Panc1 (cell line): ENCODE data around the gene BAG1. TPM values are rescaled to one million over a fixed set of nuclear protein-coding genes. Genes with fewer than 3 reads are reported as not detected.

Source experiments
- ATAC-seq: fragments of 200-7000 bp; cut with Tn5 transposase; 2 replicates; pipeline ENCODE4 v1.9.1; 2020; ENCODE audit warnings: mild to moderate bottlenecking, moderate library complexity
- BruUV-seq: library from RNA; stranded (reverse); fragments of 400-500 nt; replicated peaks from 2 replicates; lab custom pipeline; 2021; lab: Mats Ljungman, UMichigan
- CTCF ChIA-PET: fragments of 300-600 bp; sonication (Branson Sonifier 250); formaldehyde crosslinking; loops from one replicate; lab custom pipeline; 2022; ENCODE audit warnings: antibody characterized with exemption; lab: Charles Lee
- POLR2A ChIA-PET: fragments of 300-600 bp; sonication (Branson Sonifier 250); formaldehyde crosslinking; loops from one replicate; lab custom pipeline; 2022; ENCODE audit warnings: antibody characterized with exemption; lab: Charles Lee
- DNase-seq: peaks from one replicate; pipeline ENCODE4 v3.0.0-alpha.2; 2010; ENCODE audit warnings: low read depth, low spot score
- H3K27ac ChIP-seq: 2 replicates; pipeline ENCODE4 v1.5.1; 2011; ENCODE audit warnings: mild to moderate bottlenecking, low read length, inconsistent platforms
- H3K27me3 ChIP-seq: fragments of 200-500 bp; sonication (Bioruptor generic); 2 replicates; pipeline ENCODE4 v1.6.0; 2014; ENCODE audit warnings: low read length, inconsistent platforms; ENCODE audit not compliant: control insufficient read depth, insufficient read depth
- H3K36me3 ChIP-seq: fragments of 200-500 bp; sonication (Bioruptor generic); 2 replicates; pipeline ENCODE4 v1.5.1; 2014; ENCODE audit warnings: inconsistent platforms, mild to moderate bottlenecking, low read length, moderate library complexity; ENCODE audit not compliant: control insufficient read depth, insufficient read depth
- H3K4me1 ChIP-seq: 2 replicates; pipeline ENCODE4 v1.5.1; 2011; ENCODE audit warnings: inconsistent platforms, mild to moderate bottlenecking, low read length, moderate library complexity; ENCODE audit not compliant: control insufficient read depth, insufficient read depth
- H3K4me3 ChIP-seq, 2 experiments: 2 replicates each; pipeline ENCODE4 v1.5.1; 2011 to 2012; ENCODE audit warnings: low read depth in 2 of 2, low read length in 2 of 2, mild to moderate bottlenecking in 2 of 2, inconsistent platforms in 1 of 2, moderate library complexity in 1 of 2
- H3K9me3 ChIP-seq: fragments of 200-500 bp; sonication (Bioruptor generic); 2 replicates; pipeline ENCODE4 v1.5.1; 2014; ENCODE audit warnings: low read depth, mild to moderate bottlenecking, inconsistent platforms, low read length, moderate library complexity; ENCODE audit not compliant: control insufficient read depth, insufficient read depth
- POLR2AphosphoS5 ChIP-seq: IDR thresholded peaks from 2 replicates; pipeline ENCODE4 v1.6.1; 2012; ENCODE audit warnings: mild to moderate bottlenecking, low read depth, low read length, moderate library complexity
- SIN3A ChIP-seq: IDR thresholded peaks from 2 replicates; pipeline ENCODE4 v1.6.1; 2012; ENCODE audit warnings: low read depth, mild to moderate bottlenecking, low read length, moderate library complexity, borderline replicate concordance; ENCODE audit not compliant: insufficient read depth
- TCF7L2 ChIP-seq: IDR thresholded peaks from 2 replicates; pipeline ENCODE4 v1.6.1; 2011; ENCODE audit warnings: mild to moderate bottlenecking, low read depth, low read length, inconsistent platforms
- in situ Hi-C: cut with HindIII; loops from 2 replicates; pipeline ENCODE4 v1.10.0; 2016; ENCODE audit warnings: low sequenced_read_pairs, low pct_unique_long_range_greater_than_20kb
- intact Hi-C: fragments of 100-400 bp; cut with micrococcal nuclease; formaldehyde crosslinking; loops from one replicate; pipeline ENCODE4 v1.10.0; 2022; ENCODE audit not compliant: unreplicated experiment
- total RNA-seq: library from RNA; stranded (reverse); gene quantifications from one replicate; pipeline ENCODE4 v1.2.1, GENCODE V29; 2021; ENCODE audit not compliant: unreplicated experiment
- TF ChIP-seq, protein P1 (sequence below), 2 experiments: IDR thresholded peaks; 2 replicates each; pipeline ENCODE4 v1.6.1; 2011 to 2012; ENCODE audit warnings: low read depth in 2 of 2, control low read depth in 1 of 2, low read length in 1 of 2, mild to moderate bottlenecking in 1 of 2, moderate library complexity in 1 of 2; ENCODE audit not compliant: insufficient read depth in 1 of 2
- TF ChIP-seq, protein P2 (sequence below): fragments of 450-650 bp; IDR thresholded peaks from 2 replicates; pipeline ENCODE4 v1.5.1; 2017; ENCODE audit warnings: mild to moderate bottlenecking

The BAG1 gene
- total RNA-seq, 1 experiment from 2014 or later = 95.8 TPM

DNA sequence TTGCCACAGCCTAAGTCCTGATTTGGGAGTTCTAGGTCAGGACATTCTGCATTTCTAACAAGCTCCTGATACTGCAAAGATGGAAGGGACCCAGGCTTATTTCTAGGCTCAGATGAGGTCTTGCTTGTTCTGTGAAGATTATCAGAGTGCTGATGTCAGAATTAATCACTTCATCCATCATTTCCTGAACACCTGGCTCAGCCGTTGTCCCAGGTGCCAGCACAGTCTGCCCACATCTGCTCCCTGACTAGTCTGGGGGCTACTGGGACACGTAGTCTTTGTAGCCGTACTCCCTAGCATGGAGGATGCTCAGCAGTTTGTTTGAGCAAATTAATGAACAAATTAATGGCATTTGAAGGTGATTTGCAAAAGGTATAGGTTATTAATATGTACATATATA lies 42.5 kb downstream of the BAG1 start:
- BruUV-seq = no TSS peak
- Histone ChIP-seq H3K4me3 (no peak overlapping the region), H3K4me1 (0 out of 2 replicates have a peak, but pooled peaks cover 2% of the 10 kb centered on the region), H3K9me3 (no peaks in the 10 kb centered on the region), H3K36me3 (no peaks in the 10 kb centered on the region), H3K27me3 (no peaks in the 10 kb centered on the region; the same call in 1 of the 2 replicates), H3K27ac (no peak overlapping the region)
- in situ Hi-C loops (no loop called here), intact Hi-C loops (no loop called here)
- ChIA-PET CTCF (no interaction called here), POLR2A (no interaction called here)
- ATAC-seq = no peak
- TF ChIP-seq POLR2AphosphoS5 = no peak
- no peak for TF ChIP-seq TCF7L2
- no peak for TF ChIP-seq SIN3A
- TF ChIP-seq, protein P1, sequence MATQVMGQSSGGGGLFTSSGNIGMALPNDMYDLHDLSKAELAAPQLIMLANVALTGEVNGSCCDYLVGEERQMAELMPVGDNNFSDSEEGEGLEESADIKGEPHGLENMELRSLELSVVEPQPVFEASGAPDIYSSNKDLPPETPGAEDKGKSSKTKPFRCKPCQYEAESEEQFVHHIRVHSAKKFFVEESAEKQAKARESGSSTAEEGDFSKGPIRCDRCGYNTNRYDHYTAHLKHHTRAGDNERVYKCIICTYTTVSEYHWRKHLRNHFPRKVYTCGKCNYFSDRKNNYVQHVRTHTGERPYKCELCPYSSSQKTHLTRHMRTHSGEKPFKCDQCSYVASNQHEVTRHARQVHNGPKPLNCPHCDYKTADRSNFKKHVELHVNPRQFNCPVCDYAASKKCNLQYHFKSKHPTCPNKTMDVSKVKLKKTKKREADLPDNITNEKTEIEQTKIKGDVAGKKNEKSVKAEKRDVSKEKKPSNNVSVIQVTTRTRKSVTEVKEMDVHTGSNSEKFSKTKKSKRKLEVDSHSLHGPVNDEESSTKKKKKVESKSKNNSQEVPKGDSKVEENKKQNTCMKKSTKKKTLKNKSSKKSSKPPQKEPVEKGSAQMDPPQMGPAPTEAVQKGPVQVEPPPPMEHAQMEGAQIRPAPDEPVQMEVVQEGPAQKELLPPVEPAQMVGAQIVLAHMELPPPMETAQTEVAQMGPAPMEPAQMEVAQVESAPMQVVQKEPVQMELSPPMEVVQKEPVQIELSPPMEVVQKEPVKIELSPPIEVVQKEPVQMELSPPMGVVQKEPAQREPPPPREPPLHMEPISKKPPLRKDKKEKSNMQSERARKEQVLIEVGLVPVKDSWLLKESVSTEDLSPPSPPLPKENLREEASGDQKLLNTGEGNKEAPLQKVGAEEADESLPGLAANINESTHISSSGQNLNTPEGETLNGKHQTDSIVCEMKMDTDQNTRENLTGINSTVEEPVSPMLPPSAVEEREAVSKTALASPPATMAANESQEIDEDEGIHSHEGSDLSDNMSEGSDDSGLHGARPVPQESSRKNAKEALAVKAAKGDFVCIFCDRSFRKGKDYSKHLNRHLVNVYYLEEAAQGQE (IDR thresholded peaks at IDR 0.05; ENCODE audit: insufficient read depth in 1 of 2, low read depth in 2 of 2, low read length in 1 of 2) = no peak
- TF ChIP-seq, protein P2, sequence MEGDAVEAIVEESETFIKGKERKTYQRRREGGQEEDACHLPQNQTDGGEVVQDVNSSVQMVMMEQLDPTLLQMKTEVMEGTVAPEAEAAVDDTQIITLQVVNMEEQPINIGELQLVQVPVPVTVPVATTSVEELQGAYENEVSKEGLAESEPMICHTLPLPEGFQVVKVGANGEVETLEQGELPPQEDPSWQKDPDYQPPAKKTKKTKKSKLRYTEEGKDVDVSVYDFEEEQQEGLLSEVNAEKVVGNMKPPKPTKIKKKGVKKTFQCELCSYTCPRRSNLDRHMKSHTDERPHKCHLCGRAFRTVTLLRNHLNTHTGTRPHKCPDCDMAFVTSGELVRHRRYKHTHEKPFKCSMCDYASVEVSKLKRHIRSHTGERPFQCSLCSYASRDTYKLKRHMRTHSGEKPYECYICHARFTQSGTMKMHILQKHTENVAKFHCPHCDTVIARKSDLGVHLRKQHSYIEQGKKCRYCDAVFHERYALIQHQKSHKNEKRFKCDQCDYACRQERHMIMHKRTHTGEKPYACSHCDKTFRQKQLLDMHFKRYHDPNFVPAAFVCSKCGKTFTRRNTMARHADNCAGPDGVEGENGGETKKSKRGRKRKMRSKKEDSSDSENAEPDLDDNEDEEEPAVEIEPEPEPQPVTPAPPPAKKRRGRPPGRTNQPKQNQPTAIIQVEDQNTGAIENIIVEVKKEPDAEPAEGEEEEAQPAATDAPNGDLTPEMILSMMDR = no peak
- DNase-seq = no peak

DNA sequence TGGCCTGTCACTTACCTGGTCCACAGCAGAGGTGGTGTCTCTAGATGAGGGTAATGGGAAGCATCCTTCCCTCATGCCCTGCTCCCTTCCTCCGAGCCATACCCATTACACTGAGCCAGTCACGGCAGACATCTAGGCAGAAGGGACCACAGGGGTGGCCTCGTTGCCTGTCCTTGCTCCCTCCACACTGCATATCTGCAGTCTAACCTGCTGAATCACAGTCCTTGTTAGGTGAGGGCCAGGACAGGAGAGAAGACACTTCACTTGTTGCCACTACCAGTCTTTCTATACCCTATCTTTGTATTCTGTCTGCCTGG lies 43.0 kb downstream of the BAG1 start:
- Histone ChIP-seq H3K27me3 (no peaks in the 10 kb centered on the region; the same call in 1 of the 2 replicates), H3K36me3 (no peaks in the 10 kb centered on the region), H3K4me3 (no peak overlapping the region), H3K4me1 (0 out of 2 replicates have a peak, but pooled peaks cover 2% of the 10 kb centered on the region), H3K9me3 (no peaks in the 10 kb centered on the region), H3K27ac (no peak overlapping the region)
- DNase-seq (no peak), ATAC-seq (no peak)
- BruUV-seq = no TSS peak
- CTCF ChIA-PET = no interaction called here
- intact Hi-C loops (no loop called here), in situ Hi-C loops (no loop called here)
- TF ChIP-seq, protein P1 (IDR thresholded peaks at IDR 0.05; ENCODE audit: insufficient read depth in 1 of 2, low read depth in 2 of 2, low read length in 1 of 2) = no peak
- TF ChIP-seq, protein P2 = no peak
- TF ChIP-seq POLR2AphosphoS5 (no peak), SIN3A (no peak), TCF7L2 (no peak)
- POLR2A ChIA-PET = no interaction called here
